T-cell (primary cell): Measurements from ENCODE around the gene MYOT. TPM values are rescaled to one million over a fixed set of nuclear protein-coding genes. Genes with fewer than 3 reads are reported as not detected.

ENCODE experiments used
- ATAC-seq, 4 experiments: fragments of 200-7000 bp in 3 of 4; fragments of 150-1000 bp in 1 of 4; cut with Tn5 transposase; replicated peaks in 1 of 4; 1 replicate in 3 of 4; 2 replicates in 1 of 4; pipeline ENCODE4 v1.10.0; 2021; ENCODE audit warnings: moderate library complexity in 3 of 4, mild to moderate bottlenecking in 2 of 4, moderate number of reproducible peaks in 1 of 4
- CTCF ChIA-PET, 2 donors: fragments of 300-600 bp; sonication (Branson Sonifier 250); formaldehyde crosslinking; loops; one replicate each; lab custom pipeline; 2022; ENCODE audit warnings: antibody characterized with exemption in 2 of 2; lab: Charles Lee
- POLR2A ChIA-PET, 2 donors: fragments of 300-600 bp; sonication (Branson Sonifier 250); formaldehyde crosslinking; loops; one replicate each; lab custom pipeline; 2022; ENCODE audit warnings: antibody characterized with exemption in 2 of 2; lab: Charles Lee
- DNase-seq, 35 experiments: peaks; one replicate each; pipeline versions ENCODE4 v3.0.0 to v3.0.0-alpha.2; 2013 to 2023
- H3K27ac ChIP-seq: one replicate; pipeline ENCODE4 v1.5.1; 2013; ENCODE audit warnings: low read length
- H3K27me3 ChIP-seq, 2 experiments: replicated peaks in 1 of 2; 1 replicate in 1 of 2; 2 replicates in 1 of 2; pipeline versions ENCODE4 v1.6.1 to v1.7.0; 2013; ENCODE audit warnings: low read length in 1 of 2, mixed read lengths in 1 of 2; ENCODE audit not compliant: control insufficient read depth in 2 of 2, insufficient read depth in 2 of 2; ENCODE audit errors: extremely low read depth in 1 of 2
- H3K36me3 ChIP-seq, 2 donors: 1 replicate in 1 of 2; 2 replicates in 1 of 2; pipeline versions ENCODE4 v1.6.1 to v1.7.0; 2013; ENCODE audit warnings: low read length in 1 of 2; ENCODE audit not compliant: control insufficient read depth in 2 of 2, insufficient read depth in 1 of 2; ENCODE audit errors: extremely low read depth in 1 of 2
- H3K4me1 ChIP-seq, 2 experiments: 1 replicate in 1 of 2; 2 replicates in 1 of 2; pipeline versions ENCODE4 v1.6.1 to v1.7.0; 2013; ENCODE audit warnings: low read length in 2 of 2, mixed read lengths in 1 of 2; ENCODE audit not compliant: insufficient read depth in 2 of 2, control insufficient read depth in 1 of 2; ENCODE audit errors: extremely low read depth in 1 of 2
- H3K4me3 ChIP-seq, 2 donors: 1 replicate in 1 of 2; 2 replicates in 1 of 2; pipeline versions ENCODE4 v1.5.1 to v1.7.0; 2013; ENCODE audit warnings: mild to moderate bottlenecking in 2 of 2, low read length in 1 of 2, moderate library complexity in 1 of 2; ENCODE audit not compliant: control insufficient read depth in 1 of 2; ENCODE audit errors: extremely low read depth in 1 of 2
- H3K9me3 ChIP-seq: 2 replicates; pipeline ENCODE4 v1.7.0; 2013
- H3K27ac Mint-ChIP-seq, 2 donors: one replicate each; pipeline ENCODE4 v1.8.0; 2020 to 2021; ENCODE audit warnings: mild to moderate bottlenecking in 2 of 2, mixed read lengths in 2 of 2
- H3K27me3 Mint-ChIP-seq, 2 donors: one replicate each; pipeline ENCODE4 v1.8.0; 2021 to 2022; ENCODE audit warnings: mixed read lengths in 2 of 2
- H3K36me3 Mint-ChIP-seq: one replicate; pipeline ENCODE4 v1.8.0; 2021; ENCODE audit warnings: mixed read lengths
- H3K4me1 Mint-ChIP-seq, 3 donors: one replicate each; pipeline ENCODE4 v1.8.0; 2020 to 2022; ENCODE audit warnings: mixed read lengths in 3 of 3, mild to moderate bottlenecking in 1 of 3
- H3K4me3 Mint-ChIP-seq, 3 donors: one replicate each; pipeline ENCODE4 v1.8.0; 2020 to 2022; ENCODE audit warnings: mild to moderate bottlenecking in 3 of 3, mixed read lengths in 3 of 3, moderate library complexity in 3 of 3
- H3K9me3 Mint-ChIP-seq, 3 donors: one replicate each; pipeline ENCODE4 v1.8.0; 2020 to 2022; ENCODE audit warnings: mixed read lengths in 3 of 3
- WGBS: methylation state at CpG from one replicate; pipeline ENCODE4 v1.1.5; 2013; ENCODE audit warnings: missing lambda C conversion rate; ENCODE audit not compliant: insufficient coverage; 5-methylcytosine and 5-hydroxymethylcytosine counted together
- total RNA-seq, 35 experiments: library from RNA in 6 of 35; stranded (reverse) in 6 of 35; fragments of 120-200 nt in 1 of 35; gene quantifications; one replicate each; pipeline versions ENCODE4 v1.2.1 to v1.2.4 and lab custom pipeline; 2013 to 2026

Gene MYOT
- total RNA-seq, 5 donors from 2014 or later (not counting 1 experiment from before 2014, with no cell fraction given) = not detected

GRCh38 chr5:137834498-137835049, 33.1 kb upstream of the MYOT start:
- no peaks in the 10 kb centered on the region for H3K36me3 ChIP-seq
- Mint-ChIP-seq H3K4me1 (no peaks in the 10 kb centered on the region), H3K27ac (no peak overlapping the region), H3K27me3 (no peaks in the 10 kb centered on the region), H3K36me3 (peaks cover 4% of the 10 kb centered on the region), H3K9me3 (no peaks in the 10 kb centered on the region), H3K4me3 (no peak overlapping the region)
- no peak overlapping the region for H3K27ac ChIP-seq
- no peaks in the 10 kb centered on the region for H3K9me3 ChIP-seq
- WGBS = 89% methylated on average over 3 of the region's 4 CpGs
- ChIA-PET CTCF (no interaction called here), POLR2A (interaction anchor here in 1 of 2 donors (0.5 kb wide), 1 partner anchor 533 kb away, joined by 9 read pairs; no protein-coding TSS in a partner anchor)
- no peak for DNase-seq
- no peak for ATAC-seq
- H3K4me3 ChIP-seq = no peak overlapping the region
- no peaks in the 10 kb centered on the region for H3K4me1 ChIP-seq
- H3K27me3 ChIP-seq = no peaks in the 10 kb centered on the region

GRCh38 chr5:137836298-137836697, 31.4 kb upstream of the MYOT start:
- CTCF ChIA-PET = no interaction called here
- Histone ChIP-seq H3K36me3 (no peaks in the 10 kb centered on the region), H3K27ac (no peak overlapping the region), H3K9me3 (no peaks in the 10 kb centered on the region), H3K27me3 (no peaks in the 10 kb centered on the region), H3K4me1 (no peaks in the 10 kb centered on the region), H3K4me3 (no peak overlapping the region)
- POLR2A ChIA-PET = no interaction called here
- Mint-ChIP-seq H3K9me3 (no peaks in the 10 kb centered on the region), H3K4me1 (no peaks in the 10 kb centered on the region), H3K27me3 (peaks cover 0 to 4% of the 10 kb centered on the region in 2 donors), H3K4me3 (no peak overlapping the region), H3K27ac (no peak overlapping the region), H3K36me3 (peaks cover 4% of the 10 kb centered on the region)
- ATAC-seq = no peak
- no peak for DNase-seq
- no CpG with 5 or more reads among the region's 1 CpG for WGBS

- Histone ChIP-seq H3K9me3 (no peaks in the 10 kb centered on the region), H3K4me1 (no peaks in the 10 kb centered on the region), H3K27ac (no peak overlapping the region), H3K4me3 (no peak overlapping the region), H3K36me3 (no peaks in the 10 kb centered on the region), H3K27me3 (no peaks in the 10 kb centered on the region)
- H3K4me3 Mint-ChIP-seq = no peak overlapping the region
- H3K9me3 Mint-ChIP-seq = no peaks in the 10 kb centered on the region
- H3K4me1 Mint-ChIP-seq = no peaks in the 10 kb centered on the region
- ChIA-PET POLR2A (no interaction called here), CTCF (no interaction called here)
- no peak overlapping the region for H3K27ac Mint-ChIP-seq
- peaks cover 4% of the 10 kb centered on the region for H3K36me3 Mint-ChIP-seq
- ATAC-seq (no peak), DNase-seq (no peak)
- H3K27me3 Mint-ChIP-seq = peaks cover 0 to 4% of the 10 kb centered on the region in 2 donors
Measured at GRCh38 chr5:137836997-137837396, 30.7 kb upstream of the MYOT start.

GRCh38 chr5:137837491-137838394, 29.9 kb upstream of the MYOT start:
- no peak overlapping the region for H3K4me3 ChIP-seq
- Mint-ChIP-seq H3K4me1 (no peaks in the 10 kb centered on the region), H3K9me3 (no peaks in the 10 kb centered on the region), H3K36me3 (peaks cover 4% of the 10 kb centered on the region), H3K27ac (no peak overlapping the region), H3K4me3 (no peak overlapping the region), H3K27me3 (peaks cover 0 to 4% of the 10 kb centered on the region in 2 donors)
- H3K36me3 ChIP-seq = no peaks in the 10 kb centered on the region
- H3K9me3 ChIP-seq = no peaks in the 10 kb centered on the region
- no peak overlapping the region for H3K27ac ChIP-seq
- H3K27me3 ChIP-seq = no peaks in the 10 kb centered on the region
- ATAC-seq (no peak), DNase-seq (no peak)
- ChIA-PET CTCF (no interaction called here), POLR2A (no interaction called here)
- no CpG with 5 or more reads among the region's 2 CpGs for WGBS
- H3K4me1 ChIP-seq = no peaks in the 10 kb centered on the region

GRCh38 chr5:137838976-137839375, 28.7 kb upstream of the MYOT start:
- H3K27ac Mint-ChIP-seq = no peak overlapping the region
- ChIA-PET POLR2A (no interaction called here), CTCF (no interaction called here)
- H3K27me3 Mint-ChIP-seq = peaks cover 0 to 4% of the 10 kb centered on the region in 2 donors
- ATAC-seq = no peak
- peaks cover 6% of the 10 kb centered on the region for H3K36me3 Mint-ChIP-seq
- Histone ChIP-seq H3K36me3 (no peaks in the 10 kb centered on the region), H3K27me3 (no peaks in the 10 kb centered on the region), H3K9me3 (no peaks in the 10 kb centered on the region), H3K4me1 (no peaks in the 10 kb centered on the region), H3K4me3 (no peak overlapping the region), H3K27ac (no peak overlapping the region)
- H3K9me3 Mint-ChIP-seq = no peaks in the 10 kb centered on the region
- DNase-seq = no peak
- H3K4me3 Mint-ChIP-seq = no peak overlapping the region
- H3K4me1 Mint-ChIP-seq = no peaks in the 10 kb centered on the region

- H3K4me1 ChIP-seq = no peaks in the 10 kb centered on the region
- ATAC-seq = no peak
- H3K36me3 ChIP-seq = no peaks in the 10 kb centered on the region
- Mint-ChIP-seq H3K4me1 (peaks cover 0 to 5% (median 0%) of the 10 kb centered on the region in 3 donors), H3K9me3 (no peaks in the 10 kb centered on the region), H3K27me3 (peaks cover 0 to 4% of the 10 kb centered on the region in 2 donors), H3K4me3 (no peak overlapping the region), H3K36me3 (peaks cover 11% of the 10 kb centered on the region), H3K27ac (no peak overlapping the region)
- no peak for DNase-seq
- POLR2A ChIA-PET = interaction anchor here in 1 of 2 donors (0.6 kb wide), 1 partner anchor 9 kb away, joined by 3 read pairs; no protein-coding TSS in a partner anchor
- WGBS = no CpG with 5 or more reads among the region's 5 CpGs
- no peaks in the 10 kb centered on the region for H3K27me3 ChIP-seq
- H3K9me3 ChIP-seq = no peaks in the 10 kb centered on the region
- H3K4me3 ChIP-seq = no peak overlapping the region
- H3K27ac ChIP-seq = no peak overlapping the region
- CTCF ChIA-PET = no interaction called here
Measured at GRCh38 chr5:137842296-137842695, 25.4 kb upstream of the MYOT start.
